ENCODE measurements around the gene FAM98B. TPM values are rescaled to one million over a fixed set of nuclear protein-coding genes. Genes with fewer than 3 reads are reported as not detected.
"Not testable (repeated sequence)": the region's sequence is repeated elsewhere in the genome, so short reads cannot be mapped to it uniquely, and the experiment has no call there.

The FAM98B gene
- total RNA-seq: 10 to 100 TPM; 23.8 to 40.3 TPM

GRCh38 chr15:38453971-38454695, at the start of gene FAM98B:
FAM98B (plus strand) TSS chr15:38454127; CDS start chr15:38454162, 35 bp downstream.
- ATAC-seq: peak; percentile 95
- peaks cover 0 to 14% of the 10 kb centered on the region in 2 donors for H3K36me3 Mint-ChIP-seq
- peak; percentile 84 to 97 for DNase-seq (ENCODE audit: low spot score in 2 of 2)
- peak within 1 kb of the TSS; percentile 96 to 99 for H3K27ac Mint-ChIP-seq
- no peaks in the 10 kb centered on the region for H3K9me3 Mint-ChIP-seq

- DNase-seq (ENCODE audit: low spot score in 2 of 2): no peak
- Mint-ChIP-seq H3K9me3 (no peaks in the 10 kb centered on the region), H3K27ac (no peak overlapping the region), H3K36me3 (no peaks in the 10 kb centered on the region)
- peak; percentile 24 to 87 for ATAC-seq
Observed at GRCh38 chr15:38406436-38406835, 47.5 kb upstream of the FAM98B start.

DNA sequence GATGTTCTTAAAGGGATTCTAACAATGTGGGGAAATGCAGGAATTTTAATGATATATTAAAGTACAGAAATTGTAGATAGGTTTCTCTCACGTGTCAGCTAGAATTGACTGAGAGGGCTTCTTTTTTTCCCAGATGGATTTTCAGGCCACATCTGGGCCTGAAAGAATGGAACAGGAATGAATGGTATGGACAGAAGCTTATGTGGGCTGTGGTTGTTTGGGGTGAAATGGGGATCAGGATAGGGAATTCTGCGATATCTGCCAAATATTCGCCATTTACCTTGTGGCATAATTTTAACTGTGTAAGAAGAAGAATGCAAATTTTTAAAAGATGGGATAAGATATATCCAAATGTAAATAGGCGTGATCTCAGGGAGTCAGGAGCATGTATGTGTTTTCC, 45.4 kb upstream of the FAM98B start:
- H3K27ac Mint-ChIP-seq: no peak overlapping the region

GRCh38 chr15:38411902-38412301, 42.0 kb upstream of the FAM98B start:
- no peak overlapping the region for H3K27ac Mint-ChIP-seq
- H3K36me3 Mint-ChIP-seq: no peaks in the 10 kb centered on the region
- DNase-seq (ENCODE audit: low spot score in 2 of 2) (no peak), ATAC-seq (no peak)
- H3K9me3 Mint-ChIP-seq: no peaks in the 10 kb centered on the region

More for the DNA sequence above, 45.4 kb upstream of the FAM98B start:
- DNase-seq (ENCODE audit: low spot score in 2 of 2) (no peak), ATAC-seq (no peak)
- Mint-ChIP-seq H3K36me3 (no peaks in the 10 kb centered on the region), H3K9me3 (no peaks in the 10 kb centered on the region)

- Mint-ChIP-seq H3K27ac (no peak overlapping the region), H3K9me3 (no peaks in the 10 kb centered on the region)
Observed at GRCh38 chr15:38412466-38412865, 41.5 kb upstream of the FAM98B start.

DNA sequence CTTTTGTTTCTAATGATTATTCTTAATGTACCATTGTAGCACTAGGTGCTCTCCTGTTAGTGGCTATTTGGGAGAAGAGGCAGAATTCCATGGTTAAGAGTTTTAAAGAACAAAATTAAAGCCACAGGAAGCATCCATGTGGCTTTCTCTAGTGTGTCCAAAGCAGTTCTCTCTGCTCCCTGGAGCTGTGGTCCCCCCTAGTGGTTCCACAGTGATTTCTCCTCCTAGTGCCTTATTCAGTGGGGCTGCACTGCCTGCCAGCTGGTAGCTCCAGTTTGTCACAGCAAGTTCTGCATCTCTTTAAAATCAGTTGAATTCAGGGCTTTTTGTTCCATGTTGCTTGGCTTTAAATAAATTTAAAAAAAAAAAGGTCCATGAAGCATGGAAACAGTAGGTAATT, 39.6 kb upstream of the FAM98B start:
- no peak overlapping the region for H3K27ac Mint-ChIP-seq
- H3K36me3 Mint-ChIP-seq: no peaks in the 10 kb centered on the region
- ATAC-seq (no peak), DNase-seq (ENCODE audit: low spot score in 2 of 2) (no peak)
- H3K9me3 Mint-ChIP-seq: no peaks in the 10 kb centered on the region

More at GRCh38 chr15:38412466-38412865, 41.5 kb upstream of the FAM98B start:
- no peaks in the 10 kb centered on the region for H3K36me3 Mint-ChIP-seq
- DNase-seq (ENCODE audit: low spot score in 2 of 2) (no peak), ATAC-seq (no peak)

- no peaks in the 10 kb centered on the region for H3K9me3 Mint-ChIP-seq
- H3K36me3 Mint-ChIP-seq: no peaks in the 10 kb centered on the region
- no peak overlapping the region for H3K27ac Mint-ChIP-seq
- no peak for DNase-seq (ENCODE audit: low spot score in 2 of 2)
- ATAC-seq: no peak
Observed at GRCh38 chr15:38421069-38421690, 32.7 kb upstream of the FAM98B start.

DNA sequence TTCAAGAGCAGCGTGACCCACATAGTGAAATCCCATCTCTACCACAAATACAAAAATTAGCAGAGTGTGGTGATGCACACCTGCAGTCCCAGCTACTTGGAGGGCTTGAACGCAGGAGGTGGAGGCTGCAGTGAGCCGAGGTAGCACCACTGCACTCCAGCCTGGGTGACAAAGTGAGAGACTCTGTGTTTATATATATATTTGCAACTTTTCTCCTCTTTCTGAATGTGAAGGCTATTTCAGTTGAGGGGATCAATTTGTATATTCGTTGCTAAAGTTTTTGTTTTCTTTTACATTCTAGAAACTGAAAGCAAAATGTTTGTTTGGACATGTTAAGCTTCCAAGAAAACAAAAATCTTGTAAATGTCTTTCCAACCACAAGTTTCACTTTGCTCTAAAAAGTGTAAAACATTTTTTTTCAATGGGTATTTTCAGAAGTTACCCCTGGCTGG, 29.8 kb upstream of the FAM98B start:
- ATAC-seq: no peak
- H3K9me3 Mint-ChIP-seq: no peaks in the 10 kb centered on the region
- no peak for DNase-seq (ENCODE audit: low spot score in 2 of 2)
- no peaks in the 10 kb centered on the region for H3K36me3 Mint-ChIP-seq
- no peak overlapping the region for H3K27ac Mint-ChIP-seq

- Mint-ChIP-seq H3K9me3 (no peaks in the 10 kb centered on the region), H3K27ac (no peak overlapping the region), H3K36me3 (no peaks in the 10 kb centered on the region)
- DNase-seq (ENCODE audit: low spot score in 2 of 2) (no peak), ATAC-seq (no peak)
Observed at GRCh38 chr15:38425269-38425668, 28.7 kb upstream of the FAM98B start.

DNA sequence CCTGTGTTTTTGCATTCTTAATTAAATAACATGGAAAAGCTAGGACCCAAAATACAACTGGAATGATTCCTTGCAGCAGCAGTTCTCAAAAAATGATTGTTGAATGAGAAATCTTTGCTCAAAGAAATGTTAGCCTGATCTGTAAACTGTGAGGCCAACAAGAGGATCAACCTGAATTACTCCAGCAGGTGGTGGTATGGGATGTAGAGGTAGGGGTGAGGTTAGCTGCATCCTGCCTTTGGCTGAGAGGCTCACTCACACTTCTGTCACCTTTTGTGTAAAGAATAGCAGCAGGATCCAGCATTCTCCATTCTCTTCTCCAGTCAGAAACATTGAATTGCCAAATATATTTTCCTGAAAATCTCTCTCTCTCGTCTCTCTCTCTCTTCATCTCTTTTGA, 26.5 kb upstream of the FAM98B start:
- DNase-seq (ENCODE audit: low spot score in 2 of 2): no peak
- Mint-ChIP-seq H3K9me3 (no peaks in the 10 kb centered on the region), H3K27ac (no peak overlapping the region), H3K36me3 (no peaks in the 10 kb centered on the region)
- ATAC-seq: no peak

GRCh38 chr15:38430106-38430760, 23.7 kb upstream of the FAM98B start:
- no peak for ATAC-seq

GRCh38 chr15:38436993-38437392, 16.9 kb upstream of the FAM98B start:
- Mint-ChIP-seq H3K27ac (no peak overlapping the region), H3K9me3 (no peaks in the 10 kb centered on the region), H3K36me3 (peaks cover 0 to 11% of the 10 kb centered on the region in 2 donors)
- no peak for DNase-seq (ENCODE audit: low spot score in 2 of 2)
- ATAC-seq: no peak

More at GRCh38 chr15:38430106-38430760, 23.7 kb upstream of the FAM98B start:
- H3K36me3 Mint-ChIP-seq: no peaks in the 10 kb centered on the region
- no peak overlapping the region for H3K27ac Mint-ChIP-seq
- H3K9me3 Mint-ChIP-seq: no peaks in the 10 kb centered on the region
- no peak for DNase-seq (ENCODE audit: low spot score in 2 of 2)

- DNase-seq (ENCODE audit: low spot score in 2 of 2); ATAC-seq; H3K9me3 Mint-ChIP-seq; H3K27ac Mint-ChIP-seq: not testable (repeated sequence)
- peaks cover 0 to 11% of the 10 kb centered on the region in 2 donors for H3K36me3 Mint-ChIP-seq
Observed at GRCh38 chr15:38437603-38438002, 16.3 kb upstream of the FAM98B start.

DNA sequence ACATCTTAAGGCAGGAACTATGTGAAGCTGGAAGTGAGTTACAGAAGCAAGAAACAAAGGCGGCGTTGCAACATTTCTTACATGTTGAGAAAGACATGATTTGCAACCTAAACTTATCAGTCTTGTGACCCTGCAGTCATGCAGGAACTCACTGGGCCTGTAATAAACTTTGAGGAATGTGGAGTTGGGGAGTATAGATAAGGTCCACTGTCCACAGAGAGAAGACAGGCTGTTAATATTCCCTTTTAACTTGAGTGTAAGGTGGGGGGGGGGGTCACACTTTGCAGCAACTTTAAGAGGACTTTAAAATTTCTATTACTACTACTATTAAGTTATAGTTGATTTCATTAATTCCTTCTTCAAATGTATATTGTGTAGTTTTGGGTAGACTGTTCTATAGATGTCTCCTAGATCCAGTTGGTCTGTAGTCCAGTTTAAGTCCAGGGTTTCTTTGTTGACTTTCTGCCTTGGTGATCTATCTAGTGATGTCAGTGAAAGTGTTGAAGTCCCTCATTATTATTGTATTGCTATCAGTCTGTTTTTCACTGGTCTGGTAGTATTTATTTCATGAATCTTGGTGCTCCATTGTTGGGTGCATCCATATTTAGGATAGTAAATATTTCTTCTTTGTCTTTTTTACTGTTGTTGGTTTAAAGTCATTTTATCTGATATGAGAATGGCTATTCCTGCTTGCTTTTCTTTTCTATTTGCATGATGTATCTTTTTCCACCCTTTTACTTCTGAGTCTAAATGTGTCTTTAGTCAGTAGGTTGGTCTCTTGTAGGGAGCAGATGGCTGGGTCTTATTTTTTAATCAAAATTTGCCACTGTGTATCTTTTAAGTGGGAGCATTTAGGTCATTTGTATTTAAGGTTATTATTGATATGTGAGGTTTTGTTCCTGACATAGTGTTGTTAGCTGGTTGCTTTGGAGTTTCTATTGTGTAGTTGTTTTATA, 15.6 kb upstream of the FAM98B start:
- ATAC-seq: no peak
- DNase-seq (ENCODE audit: low spot score in 2 of 2): no peak
- Mint-ChIP-seq H3K36me3 (peaks cover 0 to 11% of the 10 kb centered on the region in 2 donors), H3K27ac (no peak overlapping the region), H3K9me3 (no peaks in the 10 kb centered on the region)

DNA sequence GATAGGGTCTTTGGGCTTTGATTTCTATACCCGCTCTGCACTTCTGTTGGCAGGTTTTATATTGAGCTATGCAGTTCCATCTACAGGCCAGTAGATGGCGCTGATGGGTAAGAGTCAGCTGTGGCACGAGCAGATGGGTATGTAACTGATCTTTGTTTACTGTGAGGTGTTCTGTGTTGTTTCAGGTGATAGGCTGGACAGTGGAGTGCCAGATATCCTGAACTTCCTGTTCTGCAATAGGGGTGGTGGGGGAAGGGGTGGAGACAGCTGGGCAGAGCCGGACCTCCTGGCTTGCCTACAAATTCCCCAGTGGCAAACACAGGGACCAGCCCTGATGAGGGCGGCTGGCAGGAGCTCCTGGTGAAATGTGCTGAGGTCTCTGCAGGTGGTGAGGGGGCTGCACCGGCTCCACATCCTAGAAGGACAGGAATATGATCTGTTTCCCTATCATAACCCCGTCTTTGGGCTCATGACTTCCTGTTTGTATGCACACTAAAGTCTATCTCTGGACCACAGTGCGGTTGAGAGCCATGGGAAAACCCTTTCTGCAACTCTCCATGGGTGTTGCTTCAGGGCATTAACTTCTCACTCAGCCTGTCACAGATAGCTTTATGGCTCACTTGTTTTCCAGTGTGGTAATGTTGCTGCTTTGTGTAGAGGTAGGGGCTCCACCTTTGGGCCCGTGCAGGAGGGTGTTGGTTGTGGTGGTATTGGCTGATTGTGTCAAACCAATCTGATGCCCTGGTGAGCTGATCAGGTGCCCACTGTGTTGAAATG, 13.4 kb upstream of the FAM98B start:
- Mint-ChIP-seq H3K27ac (peak overlapping the region in 1 of 2 donors; percentile 14), H3K9me3 (no peaks in the 10 kb centered on the region), H3K36me3 (peaks cover 0 to 11% of the 10 kb centered on the region in 2 donors)
- peak; percentile 54 to 60 for DNase-seq (ENCODE audit: low spot score in 2 of 2)
- ATAC-seq: peak; percentile 82 to 88

GRCh38 chr15:38441130-38441519, 12.8 kb upstream of the FAM98B start:
- Mint-ChIP-seq H3K36me3 (peaks cover 0 to 11% of the 10 kb centered on the region in 2 donors), H3K9me3 (no peaks in the 10 kb centered on the region), H3K27ac (peak overlapping the region; percentile 23 to 24)
- DNase-seq (ENCODE audit: low spot score in 2 of 2) (no peak), ATAC-seq (no peak)

Measured in activated naive CD4-positive, alpha-beta T cell treated with anti-CD3 and anti-CD28 coated beads, Interleukin-2, amount 50 U/mL, for 72 hours (primary cell).